HepG2 (cell line): ENCODE measurements around the gene SLC6A9. TPM values are rescaled to one million over a fixed set of nuclear protein-coding genes. Genes with fewer than 3 reads are reported as not detected.

Source experiments
- CHCHD3 ChIP-seq: sonication (generic); formaldehyde crosslinking; IDR thresholded peaks from 2 replicates; pipeline ENCODE4 v1.8.0; 2022; ENCODE audit warnings: mild to moderate bottlenecking, missing genetic modification reagents, moderate library complexity
- DMTF1 ChIP-seq: sonication (generic); formaldehyde crosslinking; IDR thresholded peaks from 2 replicates; pipeline ENCODE4 v1.4.0; 2020; ENCODE audit warnings: mild to moderate bottlenecking, missing genetic modification reagents
- MEIS2 ChIP-seq: sonication (generic); formaldehyde crosslinking; IDR thresholded peaks from 2 replicates; pipeline ENCODE4 v1.9.0; 2021; ENCODE audit warnings: mild to moderate bottlenecking, missing genetic modification reagents
- RAD21 ChIP-seq: fragments of 450-650 bp; formaldehyde crosslinking; IDR thresholded peaks from 2 replicates; pipeline ENCODE4 v1.5.0; 2020; ENCODE audit warnings: mild to moderate bottlenecking
- ZFP36L1 ChIP-seq: sonication (generic); formaldehyde crosslinking; IDR thresholded peaks from 2 replicates; pipeline ENCODE4 v1.8.0; 2022; ENCODE audit warnings: mild to moderate bottlenecking, missing genetic modification reagents, moderate library complexity
- ZNF235 ChIP-seq: sonication (generic); formaldehyde crosslinking; IDR thresholded peaks from 2 replicates; pipeline ENCODE4 v1.8.1; 2023; ENCODE audit warnings: mild to moderate bottlenecking, missing genetic modification reagents, borderline replicate concordance
- ZNF577 ChIP-seq: sonication (generic); formaldehyde crosslinking; IDR thresholded peaks from 2 replicates; pipeline ENCODE4 v1.4.0; 2020; ENCODE audit warnings: mild to moderate bottlenecking, low read depth, missing genetic modification reagents, borderline replicate concordance
- ZNF75D ChIP-seq: sonication (generic); formaldehyde crosslinking; IDR thresholded peaks from 2 replicates; pipeline ENCODE4 v1.8.1; 2023; ENCODE audit warnings: missing genetic modification reagents, mild to moderate bottlenecking, borderline replicate concordance
- ZNF770 ChIP-seq: sonication (generic); formaldehyde crosslinking; IDR thresholded peaks from 2 replicates; pipeline ENCODE4 v1.5.0; 2020; ENCODE audit warnings: mild to moderate bottlenecking, missing genetic modification reagents
- polyA plus RNA-seq, 8 experiments: library from polyadenylated mRNA; depleted of rRNA in 3 of 8; stranded (reverse) in 7 of 8; unstranded in 1 of 8; fragments of >200 nt; fragmentation: Illumina TruSeq in 4 of 8; extraction: Trizol in 4 of 8; gene quantifications; 2 replicates each; pipeline versions ENCODE4 v1.2.1 to v1.2.3, GENCODE V29; 2011 to 2016; ENCODE audit warnings: low read depth in 4 of 8, missing spikeins in 1 of 8, mixed read lengths in 1 of 8; ENCODE audit not compliant: insufficient read depth in 1 of 8
- total RNA-seq, 5 experiments: library from RNA; depleted of rRNA; stranded (reverse); fragments of >200 nt; fragmentation: Illumina TruSeq; extraction: Trizol; gene quantifications; 2 replicates each; pipeline ENCODE4 v1.2.3, GENCODE V29; 2016; ENCODE audit warnings: low read depth in 1 of 5
- TF ChIP-seq, protein P1 (sequence below), 2 experiments: fragments of 450-650 bp in 1 of 2; sonication (generic) in 1 of 2; formaldehyde crosslinking in 1 of 2; IDR thresholded peaks; 2 replicates each; pipeline versions ENCODE4 v1.6.1 to v1.8.0; 2016 to 2022; ENCODE audit warnings: antibody characterized with exemption in 1 of 2, mild to moderate bottlenecking in 1 of 2, missing genetic modification reagents in 1 of 2
- TF ChIP-seq, protein P2 (sequence below), 2 experiments: sonication (generic) in 1 of 2; formaldehyde crosslinking in 1 of 2; IDR thresholded peaks; 2 replicates each; pipeline versions ENCODE4 v1.4.0 to v1.6.1; 2018 to 2020; ENCODE audit warnings: missing genetic modification reagents in 2 of 2, borderline replicate concordance in 1 of 2, low read depth in 1 of 2, mild to moderate bottlenecking in 1 of 2, missing biosample characterization in 1 of 2

Gene SLC6A9
- total and polyA plus RNA-seq, 2 of the 13 experiments (the other 11 are each of a cell fraction or from before 2014, with no cell fraction given) = 8.5 to 9.9 TPM

- TF ChIP-seq, protein P1, sequence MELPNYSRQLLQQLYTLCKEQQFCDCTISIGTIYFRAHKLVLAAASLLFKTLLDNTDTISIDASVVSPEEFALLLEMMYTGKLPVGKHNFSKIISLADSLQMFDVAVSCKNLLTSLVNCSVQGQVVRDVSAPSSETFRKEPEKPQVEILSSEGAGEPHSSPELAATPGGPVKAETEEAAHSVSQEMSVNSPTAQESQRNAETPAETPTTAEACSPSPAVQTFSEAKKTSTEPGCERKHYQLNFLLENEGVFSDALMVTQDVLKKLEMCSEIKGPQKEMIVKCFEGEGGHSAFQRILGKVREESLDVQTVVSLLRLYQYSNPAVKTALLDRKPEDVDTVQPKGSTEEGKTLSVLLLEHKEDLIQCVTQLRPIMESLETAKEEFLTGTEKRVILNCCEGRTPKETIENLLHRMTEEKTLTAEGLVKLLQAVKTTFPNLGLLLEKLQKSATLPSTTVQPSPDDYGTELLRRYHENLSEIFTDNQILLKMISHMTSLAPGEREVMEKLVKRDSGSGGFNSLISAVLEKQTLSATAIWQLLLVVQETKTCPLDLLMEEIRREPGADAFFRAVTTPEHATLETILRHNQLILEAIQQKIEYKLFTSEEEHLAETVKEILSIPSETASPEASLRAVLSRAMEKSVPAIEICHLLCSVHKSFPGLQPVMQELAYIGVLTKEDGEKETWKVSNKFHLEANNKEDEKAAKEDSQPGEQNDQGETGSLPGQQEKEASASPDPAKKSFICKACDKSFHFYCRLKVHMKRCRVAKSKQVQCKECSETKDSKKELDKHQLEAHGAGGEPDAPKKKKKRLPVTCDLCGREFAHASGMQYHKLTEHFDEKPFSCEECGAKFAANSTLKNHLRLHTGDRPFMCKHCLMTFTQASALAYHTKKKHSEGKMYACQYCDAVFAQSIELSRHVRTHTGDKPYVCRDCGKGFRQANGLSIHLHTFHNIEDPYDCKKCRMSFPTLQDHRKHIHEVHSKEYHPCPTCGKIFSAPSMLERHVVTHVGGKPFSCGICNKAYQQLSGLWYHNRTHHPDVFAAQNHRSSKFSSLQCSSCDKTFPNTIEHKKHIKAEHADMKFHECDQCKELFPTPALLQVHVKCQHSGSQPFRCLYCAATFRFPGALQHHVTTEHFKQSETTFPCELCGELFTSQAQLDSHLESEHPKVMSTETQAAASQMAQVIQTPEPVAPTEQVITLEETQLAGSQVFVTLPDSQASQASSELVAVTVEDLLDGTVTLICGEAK (IDR thresholded peaks at IDR 0.05) = no peak
- TF ChIP-seq, protein P1 (CRISPR knock-in tag; IDR thresholded peaks at IDR 0.05) = peak; percentile 54; the same call in 1 of the 2 replicates
- TF ChIP-seq ZNF577 (CRISPR knock-in tag) (no peak), MEIS2 (peak; percentile 55; the same call in 1 of the 2 replicates), ZNF75D (CRISPR knock-in tag) (no peak), RAD21 (CRISPR knock-in tag) (no peak; the same call in 1 of the 2 replicates), DMTF1 (CRISPR knock-in tag) (no peak), ZFP36L1 (CRISPR knock-in tag) (0 out of 2 replicates have a peak, but pooled peaks have one; percentile 58), ZNF235 (CRISPR knock-in tag) (peak; percentile 82; the same call in 1 of the 2 replicates), CHCHD3 (CRISPR knock-in tag) (no peak), ZNF770 (no peak; the same call in 1 of the 2 replicates)
- TF ChIP-seq, protein P2, sequence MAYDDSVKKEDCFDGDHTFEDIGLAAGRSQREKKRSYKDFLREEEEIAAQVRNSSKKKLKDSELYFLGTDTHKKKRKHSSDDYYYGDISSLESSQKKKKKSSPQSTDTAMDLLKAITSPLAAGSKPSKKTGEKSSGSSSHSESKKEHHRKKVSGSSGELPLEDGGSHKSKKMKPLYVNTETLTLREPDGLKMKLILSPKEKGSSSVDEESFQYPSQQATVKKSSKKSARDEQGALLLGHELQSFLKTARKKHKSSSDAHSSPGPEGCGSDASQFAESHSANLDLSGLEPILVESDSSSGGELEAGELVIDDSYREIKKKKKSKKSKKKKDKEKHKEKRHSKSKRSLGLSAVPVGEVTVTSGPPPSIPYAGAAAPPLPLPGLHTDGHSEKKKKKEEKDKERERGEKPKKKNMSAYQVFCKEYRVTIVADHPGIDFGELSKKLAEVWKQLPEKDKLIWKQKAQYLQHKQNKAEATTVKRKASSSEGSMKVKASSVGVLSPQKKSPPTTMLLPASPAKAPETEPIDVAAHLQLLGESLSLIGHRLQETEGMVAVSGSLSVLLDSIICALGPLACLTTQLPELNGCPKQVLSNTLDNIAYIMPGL (CRISPR knock-in tag; IDR thresholded peaks at IDR 0.05; ENCODE audit: borderline replicate concordance in 1 of 2, low read depth in 1 of 2) = peak; percentile 68 to 82; a peak in 3 of 4 replicates
These were observed 56.6 kb downstream of the SLC6A9 start, which contains the start of gene ATP6V0B (continued) for GRCh38 chr1:43974443-43975248.
